ENCODE data around the gene RNF26.
"Not testable (repeated sequence)": the region's sequence is repeated elsewhere in the genome, so short reads cannot be mapped to it uniquely, and the experiment has no call there.

The RNF26 gene

DNA sequence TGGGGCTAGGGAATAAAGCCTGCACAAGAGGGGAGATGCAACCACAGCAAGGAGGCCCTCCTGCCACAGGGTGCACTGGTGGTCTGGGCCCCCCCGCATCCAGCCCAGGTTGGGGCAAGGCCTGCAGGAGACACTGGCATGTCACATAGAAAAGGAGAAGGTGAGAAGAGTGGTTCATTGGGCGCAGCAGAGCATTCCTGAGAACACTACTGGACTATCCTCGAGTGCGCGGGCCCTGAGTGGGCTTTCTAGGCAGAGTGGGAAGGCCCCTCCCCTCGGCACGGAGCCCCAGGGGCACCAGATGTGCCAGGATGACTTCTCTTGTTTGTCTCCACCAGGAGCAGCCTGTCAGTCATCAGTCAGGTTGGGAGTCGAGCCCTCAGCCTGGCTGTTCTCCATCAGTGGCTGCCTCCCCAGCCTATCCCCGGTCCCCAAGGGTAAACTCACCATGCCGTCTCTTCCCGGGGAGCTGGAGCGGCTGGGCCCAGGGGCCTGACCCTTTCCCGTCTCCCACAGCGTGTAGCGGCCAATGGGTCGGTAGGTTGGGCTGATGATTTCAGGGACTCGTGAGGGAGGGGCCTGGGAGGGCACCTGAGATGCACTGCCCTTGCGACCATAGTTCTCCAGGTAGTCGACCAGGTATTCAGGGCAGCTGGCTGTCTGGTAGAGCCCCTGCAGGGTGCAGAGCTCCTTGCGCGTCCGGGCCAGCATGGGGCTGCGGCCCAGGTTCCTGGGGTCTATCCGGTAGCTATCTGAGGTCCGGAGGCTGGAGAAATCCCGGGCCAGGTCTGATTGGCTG, 38.1 kb downstream of the RNF26 start:
- no peak for DNase-seq

DNA sequence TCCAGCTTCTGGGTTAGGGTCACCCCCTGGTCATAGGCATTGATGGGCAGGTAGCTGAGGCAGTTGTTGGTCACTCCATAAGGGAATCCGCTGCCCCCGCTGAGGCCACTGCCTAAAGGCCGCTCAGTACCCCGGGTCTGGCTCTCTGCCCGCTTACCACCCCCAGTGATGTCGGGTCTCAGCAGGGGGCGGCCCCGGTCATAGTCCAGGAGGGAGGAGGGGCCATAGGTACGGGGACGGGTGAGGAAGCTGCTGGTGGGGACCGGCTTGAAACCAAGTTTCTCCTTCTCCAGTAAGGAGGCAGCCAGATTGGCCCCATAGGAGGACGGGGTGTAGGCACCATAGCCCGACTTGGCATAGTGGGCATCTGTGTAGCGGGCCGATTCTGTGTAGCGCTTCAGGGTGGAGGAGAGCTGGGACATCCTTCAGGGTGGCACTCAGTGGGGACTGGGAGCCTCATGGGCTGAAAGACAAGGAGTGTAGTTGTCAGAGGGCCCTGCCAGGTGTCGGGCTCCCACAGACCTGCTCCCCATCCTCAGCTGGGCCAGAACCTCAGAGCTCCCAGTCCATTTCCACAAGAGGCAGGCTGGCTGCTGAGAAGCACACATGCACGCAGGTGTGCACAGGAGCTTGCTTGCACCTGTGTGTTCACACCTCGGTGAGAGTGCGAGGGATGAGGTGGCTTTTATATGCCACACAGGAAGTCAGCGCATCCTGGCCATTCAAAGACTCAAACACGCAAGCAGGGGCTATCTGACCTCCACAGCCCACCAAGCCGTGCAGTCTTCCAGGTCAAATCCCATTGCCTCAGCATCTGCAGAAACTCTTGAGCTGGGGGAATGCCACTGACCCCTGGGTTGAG, 39.0 kb downstream of the RNF26 start:
- DNase-seq = no peak

DNA sequence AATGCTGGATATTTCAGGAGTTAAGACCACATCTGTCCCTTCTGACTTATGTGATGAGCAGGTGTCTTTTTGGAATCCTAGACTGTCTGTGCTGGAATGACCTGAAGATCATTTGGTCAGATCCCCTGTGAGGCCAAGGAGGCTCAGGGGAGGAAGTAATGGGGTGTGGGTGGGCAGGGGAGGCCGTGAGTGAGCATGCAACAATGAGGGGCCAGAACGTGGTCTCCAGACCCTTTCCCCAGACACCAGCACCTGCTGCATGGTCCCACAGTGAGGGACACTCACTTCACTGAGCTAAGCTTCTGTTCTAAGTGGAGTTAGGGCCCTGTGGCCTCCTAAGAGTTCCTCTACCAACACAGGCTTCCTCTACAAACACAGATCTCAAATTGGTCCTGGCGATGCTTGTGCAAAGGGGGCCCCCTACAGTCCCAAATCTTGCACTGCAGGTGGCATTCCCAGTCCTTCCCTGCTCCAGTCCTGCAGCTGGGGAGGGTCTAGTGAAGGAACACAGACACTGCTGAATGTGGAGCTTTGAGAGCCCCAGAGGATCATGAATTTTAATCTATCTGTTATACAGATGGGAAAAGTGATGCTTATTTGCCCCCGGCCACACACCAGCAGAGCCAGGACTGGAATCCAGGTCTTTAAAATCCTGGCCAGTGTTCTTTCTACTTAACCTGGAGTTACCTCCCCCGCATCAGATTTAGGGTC, 39.7 kb downstream of the RNF26 start:
- peak; percentile 58 to 60 for DNase-seq

DNA sequence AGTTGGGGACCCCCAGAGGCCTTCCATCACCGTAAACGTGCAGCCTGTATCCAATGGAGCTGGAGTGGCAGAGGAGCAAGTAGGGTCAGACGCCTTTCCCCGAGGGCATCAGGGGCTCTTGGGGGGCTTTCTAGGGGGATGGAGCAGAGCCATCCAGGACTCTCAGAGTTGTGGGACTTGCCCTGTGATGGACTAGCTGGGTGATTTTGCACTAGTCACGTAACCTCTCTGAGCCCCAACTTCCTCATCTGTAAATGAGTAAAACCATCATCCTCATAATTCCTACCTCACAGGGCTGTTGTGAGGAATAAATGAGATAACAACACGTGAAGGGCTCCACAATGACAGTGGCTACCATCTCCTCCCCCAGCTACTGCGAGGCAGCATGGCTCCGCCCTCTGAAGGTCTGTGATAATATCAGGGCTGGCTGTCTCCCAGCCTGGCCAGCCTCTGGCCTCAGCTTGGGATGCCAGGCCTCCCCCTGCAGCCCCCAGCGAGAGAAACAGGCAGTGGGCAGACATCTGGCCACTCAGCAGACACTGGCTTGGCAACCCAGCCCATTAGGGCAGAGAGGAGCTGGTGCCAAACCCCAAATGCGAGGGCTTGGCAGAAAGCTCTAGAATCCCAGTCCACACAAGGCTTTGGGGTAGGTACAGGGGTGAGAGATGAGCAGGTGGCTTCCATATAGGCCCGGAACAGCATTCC, 40.5 kb downstream of the RNF26 start:
- no peak for DNase-seq

DNA sequence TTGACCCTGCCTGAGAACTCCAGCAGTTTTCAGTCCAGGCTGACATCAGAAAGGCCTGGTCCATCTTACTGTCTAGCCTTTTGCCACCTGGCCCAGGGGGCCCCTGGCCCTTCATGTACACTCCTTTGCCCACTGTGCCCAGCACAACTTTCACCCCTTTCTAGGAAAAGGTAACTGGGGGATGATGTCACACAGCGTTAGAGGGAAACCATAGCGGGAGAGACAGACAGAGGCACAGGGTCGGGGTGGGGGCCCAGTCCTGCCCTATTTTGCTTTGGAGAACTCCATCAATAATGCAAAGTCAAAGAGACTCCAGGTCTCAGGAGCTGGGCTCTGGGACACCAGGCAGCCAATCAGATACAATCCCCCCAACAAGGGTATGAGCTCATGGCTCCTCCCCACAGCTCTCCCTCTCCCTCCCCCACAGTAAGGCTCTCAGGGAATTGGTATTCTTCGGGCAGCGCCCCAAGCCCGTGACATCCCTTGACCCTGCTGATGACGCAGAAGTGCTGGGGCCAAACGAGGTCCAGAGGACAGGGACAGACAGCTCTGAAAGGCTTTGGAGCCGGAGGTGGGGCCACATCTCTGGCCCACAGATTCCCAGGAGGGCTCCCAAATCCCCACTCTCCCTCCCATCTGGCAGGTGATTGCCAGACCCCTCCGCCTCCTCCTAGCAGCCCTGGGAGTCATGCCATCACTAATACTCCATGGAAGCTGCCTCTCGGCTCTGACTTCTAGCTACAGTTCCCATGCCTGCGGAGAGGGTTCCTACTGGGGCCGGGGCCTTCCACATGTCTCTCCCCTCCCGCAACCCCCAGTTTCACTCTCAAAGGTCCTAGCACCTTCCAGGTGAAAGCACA, 41.2 kb downstream of the RNF26 start:
- no peak for DNase-seq

DNA sequence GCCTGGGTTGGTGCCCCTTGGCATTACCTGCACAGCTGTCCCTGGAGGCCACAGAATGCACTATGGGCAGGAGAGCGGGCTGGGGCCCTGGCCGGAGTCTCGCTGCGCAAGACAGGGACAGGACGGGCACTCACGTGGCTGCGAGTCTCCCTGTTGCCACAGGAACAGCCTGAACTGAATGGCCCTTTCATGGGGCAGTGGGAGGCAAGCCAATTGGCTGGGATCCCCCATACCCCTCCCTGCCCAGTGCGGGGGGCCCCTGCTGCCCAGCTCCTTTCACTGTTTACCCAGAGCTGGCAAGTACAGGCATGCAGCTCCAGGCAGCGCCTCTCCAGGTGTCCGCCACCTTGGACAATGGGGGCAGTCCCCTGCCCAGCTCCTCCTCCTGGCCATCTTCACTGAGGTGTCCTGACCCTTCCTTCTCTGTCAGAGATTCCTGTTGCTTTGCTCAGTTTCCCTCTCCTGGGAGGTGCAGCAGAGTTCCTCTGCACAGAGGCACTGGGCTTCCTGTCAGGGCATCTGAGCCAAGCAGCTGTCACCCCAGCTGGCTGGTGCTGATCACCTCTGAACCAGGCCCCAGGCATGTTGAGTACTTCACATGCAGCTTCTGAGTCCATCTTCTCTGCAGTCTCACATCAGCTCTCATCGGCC, 42.0 kb downstream of the RNF26 start:
- DNase-seq = no peak

DNA sequence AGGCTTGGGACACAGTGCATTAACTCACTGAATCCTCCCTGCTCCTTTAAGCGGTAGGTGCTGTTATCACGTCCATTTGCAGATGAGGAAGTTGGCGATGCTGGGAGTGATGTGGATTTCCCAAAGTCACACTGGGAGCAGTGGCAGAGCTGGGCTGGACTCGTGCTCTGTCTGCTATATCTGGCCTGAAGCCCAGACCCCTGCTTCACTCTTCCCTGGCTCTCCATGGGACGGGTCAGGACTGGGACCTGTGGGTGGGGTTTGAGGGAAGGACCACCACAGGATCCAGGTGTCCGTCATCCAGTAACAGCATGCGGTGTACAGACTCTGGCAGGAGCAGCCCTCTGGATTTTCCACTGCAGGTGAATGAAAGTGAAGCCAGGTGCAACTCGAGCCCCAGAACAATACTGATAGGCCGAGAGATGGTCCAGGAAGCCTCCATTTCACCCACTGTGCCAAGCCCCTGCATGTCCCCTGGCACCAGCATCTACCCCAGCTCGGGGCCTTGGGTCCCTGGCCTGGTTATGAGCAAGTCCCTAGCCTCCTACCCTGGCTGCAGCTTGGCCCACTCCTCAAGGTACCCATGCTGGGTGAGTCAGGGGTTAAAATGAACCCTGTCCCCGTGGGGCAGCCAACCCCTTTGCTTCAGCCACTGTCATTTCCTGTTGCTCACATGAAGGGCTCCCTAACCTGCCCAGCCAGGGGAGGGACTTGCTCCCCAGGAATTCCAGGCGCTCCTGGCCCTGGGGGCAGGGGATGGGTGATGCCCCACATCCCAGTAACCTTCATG, 43.0 kb downstream of the RNF26 start:
- no peak for DNase-seq

DNA sequence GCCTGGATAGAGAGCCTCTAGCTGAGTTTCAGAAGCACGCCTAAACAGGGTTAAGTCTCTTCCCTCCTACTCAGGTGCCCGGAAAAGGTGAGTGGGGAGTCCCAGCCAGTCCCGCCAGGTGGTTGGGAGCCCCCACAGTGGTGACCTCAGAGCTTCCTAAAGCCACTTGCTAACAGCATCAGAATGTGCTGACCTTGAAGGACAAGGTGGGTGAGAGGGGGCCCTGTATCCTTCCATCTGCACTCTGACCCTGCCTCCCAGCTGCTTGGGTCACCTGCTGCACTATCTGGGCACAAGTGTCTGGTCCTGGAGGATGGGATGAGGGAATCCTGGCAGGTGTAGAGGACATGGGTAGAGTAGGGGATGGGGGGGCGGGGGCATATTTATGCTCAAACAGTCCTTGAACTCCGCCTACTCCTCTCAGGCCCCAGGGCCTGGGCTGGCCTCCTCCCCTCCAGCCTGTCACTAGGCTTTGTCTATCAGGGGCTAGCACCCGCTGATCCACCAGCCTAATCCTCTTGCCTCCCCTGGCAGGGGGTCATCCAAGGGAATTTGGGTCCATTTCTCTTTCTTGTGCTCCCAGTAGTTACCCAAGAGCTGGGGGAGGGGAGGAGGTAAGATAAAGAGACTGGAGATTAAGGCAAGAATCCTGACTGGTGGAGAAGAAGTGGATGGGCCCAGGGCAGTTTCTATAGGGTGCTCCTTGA, 43.8 kb downstream of the RNF26 start:
- no peak for DNase-seq

DNA sequence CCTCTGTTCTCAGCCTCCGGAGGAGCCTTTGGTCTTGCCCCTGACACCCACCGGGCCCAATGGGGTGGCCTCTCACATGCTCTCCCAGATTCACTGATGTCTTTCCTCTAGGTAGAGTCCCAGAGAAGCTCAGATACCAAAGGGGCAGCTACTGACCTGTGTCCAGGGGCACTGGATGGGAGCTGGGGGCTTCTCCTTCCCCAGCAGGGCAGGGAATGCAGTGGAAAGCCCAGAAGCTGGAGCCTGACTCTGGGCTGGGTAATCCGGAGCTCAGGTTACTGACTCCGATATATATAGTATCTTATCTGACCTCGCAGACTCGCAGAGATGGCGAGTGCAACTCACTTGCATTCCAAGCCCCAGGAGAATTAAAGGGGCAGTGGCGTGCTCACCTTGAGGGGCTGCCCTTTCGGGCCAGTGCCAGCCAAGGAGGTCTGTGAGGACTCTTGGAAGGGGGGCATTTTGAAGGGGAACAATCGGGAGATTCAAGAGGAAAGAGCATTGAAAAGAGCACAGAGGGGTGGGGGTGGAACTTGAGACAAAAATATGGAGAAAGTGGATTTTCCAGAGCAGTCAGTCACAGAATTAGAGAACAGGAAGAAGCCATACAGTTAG, 44.6 kb downstream of the RNF26 start:
- DNase-seq = no peak

DNA sequence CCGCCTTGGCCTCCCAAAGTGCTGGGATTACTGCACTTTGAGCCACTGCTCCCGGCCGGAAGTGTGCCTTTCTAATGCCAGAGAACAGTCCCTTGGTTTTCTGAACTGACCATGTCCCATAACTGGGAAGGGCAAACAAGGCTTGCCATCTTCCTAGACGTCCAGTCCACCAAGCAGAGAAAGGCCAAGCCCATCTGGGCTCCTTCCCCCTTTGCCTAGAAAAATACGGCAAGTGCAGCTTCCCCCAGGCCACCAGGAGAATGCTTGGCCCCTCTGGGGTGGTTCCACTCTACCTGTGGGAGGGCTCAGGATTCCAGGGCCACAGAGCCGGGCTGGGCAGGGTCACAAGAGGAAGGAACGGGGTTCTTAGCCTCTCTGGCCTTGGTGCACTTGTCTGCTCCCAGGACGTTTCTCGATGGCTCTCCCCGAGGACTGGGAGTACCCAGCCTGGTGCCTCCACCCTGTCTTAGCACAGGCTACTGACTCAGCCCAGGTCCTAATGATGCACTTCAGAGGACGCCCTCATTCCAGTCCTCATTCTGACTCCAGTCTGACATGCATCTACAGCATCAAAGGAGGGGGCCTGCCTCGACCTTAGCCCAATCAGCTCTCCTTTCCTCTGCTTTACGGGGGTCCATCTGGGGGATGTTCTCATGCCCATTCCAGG, 46.0 kb downstream of the RNF26 start:
- no peak for DNase-seq

DNA sequence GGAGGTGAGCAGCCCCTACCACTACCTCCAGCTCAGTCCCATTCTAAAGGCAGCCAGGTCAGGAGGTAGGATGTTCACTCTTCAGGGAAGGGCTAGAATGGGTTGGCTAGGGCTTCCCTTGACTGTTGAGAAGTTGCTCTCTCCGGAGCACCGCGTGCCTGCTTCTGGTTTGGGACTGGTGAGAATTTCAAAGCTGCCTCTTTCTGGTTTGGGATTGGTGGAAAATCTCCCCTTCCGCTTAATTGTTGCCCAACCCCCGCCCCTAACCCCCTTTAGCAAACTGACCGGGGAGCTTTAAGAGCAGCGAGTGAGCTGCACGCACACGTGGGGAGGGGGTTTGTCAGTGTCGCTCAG, 46.5 kb downstream of the RNF26 start:
- DNase-seq = no peak

DNA sequence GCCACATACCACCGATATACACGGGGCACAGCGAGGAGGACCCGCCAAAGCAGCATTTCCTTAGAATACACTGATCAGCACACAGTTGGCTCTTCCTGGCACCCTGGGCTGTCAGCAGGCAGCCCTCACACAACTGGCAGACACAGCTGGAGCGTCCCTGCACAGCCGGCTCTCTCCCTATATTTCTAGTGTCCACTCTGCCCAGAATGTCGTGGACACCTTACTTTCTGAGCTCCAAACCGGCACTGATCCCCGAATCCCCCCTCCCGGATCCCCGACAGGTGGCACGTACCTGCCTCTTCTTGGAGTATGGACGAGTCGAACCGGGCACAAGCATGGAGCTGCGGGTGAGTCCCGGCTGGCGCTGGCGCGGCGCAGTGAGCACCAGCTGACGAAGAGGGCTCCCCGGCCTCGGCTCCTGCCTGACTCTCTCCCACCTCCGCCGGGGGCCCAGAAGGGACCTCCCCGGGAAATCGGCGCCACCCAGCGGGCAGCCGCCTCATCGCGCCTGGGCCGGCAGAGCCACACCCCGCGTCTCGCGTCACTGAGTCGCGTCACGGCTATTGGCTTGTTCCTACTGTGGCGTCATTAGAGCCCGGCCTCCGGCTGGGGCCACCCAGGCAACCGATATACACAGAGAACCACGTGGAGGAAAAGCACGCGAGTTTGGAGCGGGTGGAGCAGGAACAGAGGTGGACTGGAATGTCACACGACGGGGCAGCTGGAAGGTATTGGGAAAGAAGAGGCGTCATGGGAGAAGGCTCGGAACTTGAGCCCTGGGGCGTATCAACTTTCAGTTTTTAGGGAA, 47.1 kb downstream of the RNF26 start, which contains the start of gene USP2:
Gene USP2 (minus strand): TSS at position 510 of the 808 bp plus-strand sequence. CDS start 8,210 bp downstream, outside the sequence.
- DNase-seq = peak; percentile 98

DNA sequence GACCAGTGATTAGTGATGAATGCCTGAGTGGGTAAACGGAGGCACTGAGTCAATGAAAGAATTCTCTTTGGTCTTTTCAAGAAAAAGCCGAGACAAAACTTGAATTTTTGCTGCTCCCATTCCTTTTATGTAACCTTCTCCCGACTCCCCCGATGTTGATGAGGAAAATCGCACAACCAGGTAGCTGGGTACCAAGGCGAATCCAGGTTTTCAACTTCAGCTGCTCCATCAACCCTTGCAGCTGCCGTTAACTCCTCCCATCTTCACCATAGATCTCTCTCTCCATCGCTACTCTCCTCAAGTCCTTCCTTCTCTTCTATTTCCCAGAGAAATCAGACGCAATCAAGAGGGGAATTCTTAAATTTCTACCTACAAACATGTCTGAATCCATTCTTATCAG, 47.8 kb downstream of the RNF26 start:
- DNase-seq = no peak

DNA sequence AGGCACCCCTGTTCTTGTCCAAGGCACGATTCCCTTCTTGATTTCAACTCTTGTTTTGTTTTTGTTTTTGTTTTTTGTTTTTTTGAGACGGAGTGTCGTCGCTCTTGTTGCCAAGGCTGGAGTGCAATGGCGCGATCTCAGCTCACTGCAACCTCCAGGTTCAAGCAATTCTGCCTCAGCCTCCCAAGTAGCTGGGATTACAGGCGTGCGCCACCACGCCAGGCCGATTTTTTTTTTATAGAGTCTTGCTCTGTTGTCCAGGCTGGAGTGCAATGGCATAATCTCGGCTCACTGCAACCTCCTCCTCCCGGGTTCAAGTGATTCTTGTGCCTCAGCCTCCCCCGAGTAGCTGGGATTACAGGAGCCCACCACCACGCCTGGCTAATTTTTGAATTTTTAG, 48.2 kb downstream of the RNF26 start:
- not testable (repeated sequence) for DNase-seq

DNA sequence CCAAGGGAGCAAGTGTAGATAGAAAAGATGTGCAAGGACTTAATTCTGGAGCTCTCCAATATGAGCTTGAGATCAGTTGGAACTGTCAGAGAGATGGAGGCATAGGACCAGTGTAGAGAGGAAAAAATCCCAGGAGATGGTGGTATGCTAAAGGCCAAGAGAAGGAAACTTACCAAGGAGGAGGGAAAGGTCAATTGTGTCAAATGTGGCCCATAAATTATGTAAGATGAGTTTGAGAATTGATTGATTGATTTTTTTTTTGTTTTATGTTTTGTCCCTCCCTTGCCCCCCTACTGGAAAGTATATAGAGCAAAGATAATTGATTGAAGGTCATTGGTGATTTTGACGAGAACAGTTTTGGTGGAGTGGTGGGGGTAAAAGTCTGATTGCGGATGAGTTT, 50.0 kb downstream of the RNF26 start:
- DNase-seq = no peak

Measured in stimulated activated CD4-positive, alpha-beta T cell treated with anti-CD3 and anti-CD28 coated beads, Interleukin-2, amount 100 ng/mL, for 24 hours (primary cell).